ENCODE results near the gene SPANXB1. TPM values are rescaled to one million over a fixed set of nuclear protein-coding genes. Genes with fewer than 3 reads are reported as not detected.
"Not testable (repeated sequence)": the region's sequence is repeated elsewhere in the genome, so short reads cannot be mapped to it uniquely, and the experiment has no call there.

Gene SPANXB1
- not detected for polyA plus RNA-seq (ENCODE audit: insufficient read length in 4 of 4)

GRCh38 chrX:141002568-141002967 lies at the start of gene SPANXB1:
Gene SPANXB1 (plus strand): TSS chrX:141002594. CDS start chrX:141002694, 100 bp downstream.
- not testable (repeated sequence) for DNase-seq (ENCODE audit: low read depth in 4 of 4, low spot score in 3 of 4)

- no peak for DNase-seq (ENCODE audit: low read depth in 4 of 4, low spot score in 3 of 4)
These were observed 35.4 kb upstream of the SPANXB1 start for GRCh38 chrX:140967036-140967435.

- DNase-seq (ENCODE audit: low read depth in 4 of 4, low spot score in 3 of 4), result no peak
These were observed 31.1 kb upstream of the SPANXB1 start for GRCh38 chrX:140971099-140971795.

GRCh38 chrX:140975472-140975871 lies 26.9 kb upstream of the SPANXB1 start:
- DNase-seq (ENCODE audit: low read depth in 4 of 4, low spot score in 3 of 4), result no peak

GRCh38 chrX:140980271-140980670 lies 22.1 kb upstream of the SPANXB1 start:
- no peak for DNase-seq (ENCODE audit: low read depth in 4 of 4, low spot score in 3 of 4)

- no peak for DNase-seq (ENCODE audit: low read depth in 4 of 4, low spot score in 3 of 4)
These were observed 18.7 kb upstream of the SPANXB1 start for GRCh38 chrX:140983730-140984129.

- not testable (repeated sequence) for DNase-seq (ENCODE audit: low read depth in 4 of 4, low spot score in 3 of 4)
These were observed 2.8 kb downstream of the SPANXB1 start for GRCh38 chrX:141005243-141005642.

- DNase-seq (ENCODE audit: low read depth in 4 of 4, low spot score in 3 of 4), result not testable (repeated sequence)
These were observed 41.9 kb downstream of the SPANXB1 start for GRCh38 chrX:141044246-141044645.

GRCh38 chrX:141049878-141050277 lies 47.5 kb downstream of the SPANXB1 start:
- not testable (repeated sequence) for DNase-seq (ENCODE audit: low read depth in 4 of 4, low spot score in 3 of 4)

GRCh38 chrX:141052098-141052497 lies 49.7 kb downstream of the SPANXB1 start:
- not testable (repeated sequence) for DNase-seq (ENCODE audit: low read depth in 4 of 4, low spot score in 3 of 4)

Other genes with a start within 250 kb of the SPANXB1 start
- 10 to 100 TPM; 50.9 to 78.9 (median 75.0) TPM for gene LDOC1, start 174.5 kb downstream of the SPANXB1 start, polyA plus RNA-seq (ENCODE audit: insufficient read length in 4 of 4)
- not detected for gene SPANXC, start 239.9 kb downstream of the SPANXB1 start, polyA plus RNA-seq (ENCODE audit: insufficient read length in 4 of 4)